HL-60 (cell line): ENCODE measurements around the gene RETN.

Experiments
- DNase-seq, 2 experiments: peaks; one replicate each; pipeline ENCODE4 v3.0.0-alpha.2; 2010 to 2020; ENCODE audit warnings: low read depth in 1 of 2, low spot score in 1 of 2
- H3K27ac ChIP-seq: fragments of 250-450 bp; sonication (Bioruptor Pico); replicated peaks from 2 replicates; pipeline ENCODE4 v1.5.1; 2020; ENCODE audit warnings: mild to moderate bottlenecking, moderate library complexity
- H3K27me3 ChIP-seq: fragments of 250-450 bp; sonication (Bioruptor Pico); 2 replicates; pipeline ENCODE4 v1.5.1; 2021; ENCODE audit warnings: mild to moderate bottlenecking, moderate library complexity; ENCODE audit not compliant: insufficient read depth, poor library complexity, severe bottlenecking
- H3K4me3 ChIP-seq: replicated peaks from 2 replicates; pipeline ENCODE4 v1.5.1; 2011; ENCODE audit warnings: mild to moderate bottlenecking, control low read depth, low read length; ENCODE audit not compliant: insufficient read depth
- CTCF ChIP-seq: IDR thresholded peaks from one replicate; pipeline ENCODE4 v1.5.1; 2011; ENCODE audit warnings: low read length, control low read depth, inconsistent platforms; ENCODE audit not compliant: insufficient read depth
- GABPA ChIP-seq: IDR thresholded peaks from 2 replicates; pipeline ENCODE4 v1.6.1; 2012; ENCODE audit warnings: low read depth
- POLR2AphosphoS5 ChIP-seq: IDR thresholded peaks from 2 replicates; pipeline ENCODE4 v1.6.1; 2012; ENCODE audit warnings: low read depth
- REST ChIP-seq: IDR thresholded peaks from 2 replicates; pipeline ENCODE4 v1.6.1; 2012; ENCODE audit warnings: low read depth; ENCODE audit not compliant: insufficient replicate concordance
- SPI1 ChIP-seq: IDR thresholded peaks from 2 replicates; pipeline ENCODE4 v1.6.1; 2012; ENCODE audit warnings: low read depth, mild to moderate bottlenecking, borderline replicate concordance

The RETN gene

GRCh38 chr19:7687177-7687576, 18.3 kb downstream of the RETN start:
- DNase-seq: no peak
- Histone ChIP-seq H3K27ac (no peak overlapping the region), H3K27me3 (no peaks in the 10 kb centered on the region), H3K4me3 (no peak overlapping the region)
- TF ChIP-seq REST: no peak
- TF ChIP-seq POLR2AphosphoS5: no peak
- no peak for TF ChIP-seq GABPA
- TF ChIP-seq CTCF: no peak
- TF ChIP-seq SPI1: no peak

- no peak for TF ChIP-seq CTCF
- no peak for TF ChIP-seq SPI1
- TF ChIP-seq GABPA: no peak
- no peak for TF ChIP-seq POLR2AphosphoS5
- TF ChIP-seq REST: no peak
These were observed 20.3 kb downstream of the RETN start for GRCh38 chr19:7689165-7689564.

GRCh38 chr19:7690779-7691258, 22.0 kb downstream of the RETN start:
- H3K27ac ChIP-seq: no peak overlapping the region
- TF ChIP-seq REST (no peak), POLR2AphosphoS5 (no peak), GABPA (no peak), SPI1 (no peak), CTCF (no peak)
- H3K27me3 ChIP-seq: no peaks in the 10 kb centered on the region
- no peak for DNase-seq
- H3K4me3 ChIP-seq: no peak overlapping the region

More at GRCh38 chr19:7689165-7689564, 20.3 kb downstream of the RETN start:
- DNase-seq: no peak
- H3K4me3 ChIP-seq: no peak overlapping the region
- H3K27me3 ChIP-seq: no peaks in the 10 kb centered on the region
- H3K27ac ChIP-seq: no peak overlapping the region
